ENCODE measurements around the gene LDLRAD4. TPM values are rescaled to one million over a fixed set of nuclear protein-coding genes. Genes with fewer than 3 reads are reported as not detected.

Gene LDLRAD4
- total and polyA plus RNA-seq, 9 of the 15 experiments (the other 6 are each of a cell fraction or from before 2014, with no cell fraction given), result 0.01 TPM; not detected in 8

DNA sequence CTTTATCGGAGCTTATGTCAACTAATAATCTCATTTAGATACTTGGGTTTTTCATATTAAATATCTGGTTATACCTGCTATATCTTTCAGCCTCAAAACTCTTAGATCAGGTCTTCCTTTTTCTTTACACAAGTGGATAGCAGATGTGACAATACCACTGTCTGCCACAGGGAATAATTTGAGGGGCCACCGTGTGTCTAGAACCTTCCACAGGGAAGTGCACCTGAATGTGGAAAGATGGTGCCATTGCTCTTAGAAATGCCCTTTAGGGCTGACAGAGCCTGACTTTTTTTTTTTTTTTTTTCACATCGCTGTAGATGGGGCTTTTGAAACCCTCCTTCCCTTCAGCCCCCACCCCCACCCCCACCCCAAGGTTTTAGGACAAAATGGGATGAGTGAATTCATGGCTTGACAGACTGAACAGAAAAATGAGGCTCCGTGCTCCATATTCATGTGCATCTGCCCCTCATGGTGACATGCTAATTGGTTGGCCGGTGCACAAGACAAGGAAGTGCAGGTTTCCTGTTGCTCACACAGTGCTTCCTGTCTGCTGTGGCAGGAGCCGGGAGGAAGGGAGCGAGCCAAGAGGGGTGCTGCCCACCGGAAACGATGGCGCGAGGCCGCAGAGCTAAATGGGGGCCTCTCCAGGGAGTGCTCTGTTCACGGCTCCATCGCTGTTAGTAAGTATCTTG, 246.0 kb downstream of the LDLRAD4 start:
- Histone ChIP-seq H3K27me3 (ENCODE audit: control insufficient read depth in 2 of 2, insufficient read depth in 2 of 2, low read length in 2 of 2) (peaks cover 0 to 17% of the 10 kb centered on the region in 2 experiments; a peak in 1 of 5 replicates), H2AFZ (ENCODE audit: low read depth, low read length) (no peak overlapping the region), H3K27ac (ENCODE audit: extremely low read depth, low read depth, low read length) (no peak overlapping the region), H3K4me3 (no peak overlapping the region), H3K36me3 (ENCODE audit: control insufficient read depth, insufficient read depth, low read length) (no peaks in the 10 kb centered on the region), H3K9ac (ENCODE audit: insufficient read depth in 1 of 2, low read depth in 2 of 2, low read length in 2 of 2) (no peak overlapping the region), H4K20me1 (replicated peaks; ENCODE audit: control insufficient read depth, insufficient read depth, low read length) (no peaks in the 10 kb centered on the region), H3K9me1 (ENCODE audit: control insufficient read depth, insufficient read depth, low read length) (no peaks in the 10 kb centered on the region), H3K4me2 (ENCODE audit: insufficient read depth, low read length) (no peak overlapping the region), H3K79me2 (ENCODE audit: control insufficient read depth, insufficient read depth, low read length) (no peaks in the 10 kb centered on the region), H3K4me1 (replicated peaks in 1 of 2; ENCODE audit: control insufficient read depth in 2 of 2, insufficient read depth in 2 of 2, low read length in 2 of 2) (no peaks in the 10 kb centered on the region), H3K9me3 (replicated peaks; ENCODE audit: control insufficient read depth, insufficient read depth, low read depth, low read length) (no peaks in the 10 kb centered on the region)
- WGBS (ENCODE audit: insufficient coverage, low coverage, missing lambda C conversion rate), result 2% methylated on average over 12 of the region's 14 CpGs
- CTCF ChIA-PET (ENCODE audit: low intra/inter-chr PET ratio), result no interaction called here
- POLR2A ChIA-PET, result no interaction called here
- ATAC-seq (no peak; the same call in 2 of the 3 replicates), FAIRE-seq (no peak), DNase-seq (ENCODE audit: extremely low read depth in 1 of 4, low spot score in 3 of 4) (peak in 2 of 4 experiments; percentile 23 to 25)
- in situ Hi-C loops (cut with MboI), result loop anchor here (5.0 kb wide), 1 partner anchor 1233 kb away; no protein-coding TSS in a partner anchor
- no TSS peak for BruUV-seq (replicated peaks)
- peak; percentile 38; the same call in 1 of the 2 replicates for TF ChIP-seq ELF1 (tag; IDR thresholded peaks at IDR 0.05)
- TF ChIP-seq CBX1 (IDR thresholded peaks at IDR 0.05; ENCODE audit: low read depth), result no peak
- TF ChIP-seq GABPA (tag; conservative IDR thresholded peaks at IDR 0.05; ENCODE audit: low read depth), result peak; percentile 80
- TF ChIP-seq, protein P1, sequence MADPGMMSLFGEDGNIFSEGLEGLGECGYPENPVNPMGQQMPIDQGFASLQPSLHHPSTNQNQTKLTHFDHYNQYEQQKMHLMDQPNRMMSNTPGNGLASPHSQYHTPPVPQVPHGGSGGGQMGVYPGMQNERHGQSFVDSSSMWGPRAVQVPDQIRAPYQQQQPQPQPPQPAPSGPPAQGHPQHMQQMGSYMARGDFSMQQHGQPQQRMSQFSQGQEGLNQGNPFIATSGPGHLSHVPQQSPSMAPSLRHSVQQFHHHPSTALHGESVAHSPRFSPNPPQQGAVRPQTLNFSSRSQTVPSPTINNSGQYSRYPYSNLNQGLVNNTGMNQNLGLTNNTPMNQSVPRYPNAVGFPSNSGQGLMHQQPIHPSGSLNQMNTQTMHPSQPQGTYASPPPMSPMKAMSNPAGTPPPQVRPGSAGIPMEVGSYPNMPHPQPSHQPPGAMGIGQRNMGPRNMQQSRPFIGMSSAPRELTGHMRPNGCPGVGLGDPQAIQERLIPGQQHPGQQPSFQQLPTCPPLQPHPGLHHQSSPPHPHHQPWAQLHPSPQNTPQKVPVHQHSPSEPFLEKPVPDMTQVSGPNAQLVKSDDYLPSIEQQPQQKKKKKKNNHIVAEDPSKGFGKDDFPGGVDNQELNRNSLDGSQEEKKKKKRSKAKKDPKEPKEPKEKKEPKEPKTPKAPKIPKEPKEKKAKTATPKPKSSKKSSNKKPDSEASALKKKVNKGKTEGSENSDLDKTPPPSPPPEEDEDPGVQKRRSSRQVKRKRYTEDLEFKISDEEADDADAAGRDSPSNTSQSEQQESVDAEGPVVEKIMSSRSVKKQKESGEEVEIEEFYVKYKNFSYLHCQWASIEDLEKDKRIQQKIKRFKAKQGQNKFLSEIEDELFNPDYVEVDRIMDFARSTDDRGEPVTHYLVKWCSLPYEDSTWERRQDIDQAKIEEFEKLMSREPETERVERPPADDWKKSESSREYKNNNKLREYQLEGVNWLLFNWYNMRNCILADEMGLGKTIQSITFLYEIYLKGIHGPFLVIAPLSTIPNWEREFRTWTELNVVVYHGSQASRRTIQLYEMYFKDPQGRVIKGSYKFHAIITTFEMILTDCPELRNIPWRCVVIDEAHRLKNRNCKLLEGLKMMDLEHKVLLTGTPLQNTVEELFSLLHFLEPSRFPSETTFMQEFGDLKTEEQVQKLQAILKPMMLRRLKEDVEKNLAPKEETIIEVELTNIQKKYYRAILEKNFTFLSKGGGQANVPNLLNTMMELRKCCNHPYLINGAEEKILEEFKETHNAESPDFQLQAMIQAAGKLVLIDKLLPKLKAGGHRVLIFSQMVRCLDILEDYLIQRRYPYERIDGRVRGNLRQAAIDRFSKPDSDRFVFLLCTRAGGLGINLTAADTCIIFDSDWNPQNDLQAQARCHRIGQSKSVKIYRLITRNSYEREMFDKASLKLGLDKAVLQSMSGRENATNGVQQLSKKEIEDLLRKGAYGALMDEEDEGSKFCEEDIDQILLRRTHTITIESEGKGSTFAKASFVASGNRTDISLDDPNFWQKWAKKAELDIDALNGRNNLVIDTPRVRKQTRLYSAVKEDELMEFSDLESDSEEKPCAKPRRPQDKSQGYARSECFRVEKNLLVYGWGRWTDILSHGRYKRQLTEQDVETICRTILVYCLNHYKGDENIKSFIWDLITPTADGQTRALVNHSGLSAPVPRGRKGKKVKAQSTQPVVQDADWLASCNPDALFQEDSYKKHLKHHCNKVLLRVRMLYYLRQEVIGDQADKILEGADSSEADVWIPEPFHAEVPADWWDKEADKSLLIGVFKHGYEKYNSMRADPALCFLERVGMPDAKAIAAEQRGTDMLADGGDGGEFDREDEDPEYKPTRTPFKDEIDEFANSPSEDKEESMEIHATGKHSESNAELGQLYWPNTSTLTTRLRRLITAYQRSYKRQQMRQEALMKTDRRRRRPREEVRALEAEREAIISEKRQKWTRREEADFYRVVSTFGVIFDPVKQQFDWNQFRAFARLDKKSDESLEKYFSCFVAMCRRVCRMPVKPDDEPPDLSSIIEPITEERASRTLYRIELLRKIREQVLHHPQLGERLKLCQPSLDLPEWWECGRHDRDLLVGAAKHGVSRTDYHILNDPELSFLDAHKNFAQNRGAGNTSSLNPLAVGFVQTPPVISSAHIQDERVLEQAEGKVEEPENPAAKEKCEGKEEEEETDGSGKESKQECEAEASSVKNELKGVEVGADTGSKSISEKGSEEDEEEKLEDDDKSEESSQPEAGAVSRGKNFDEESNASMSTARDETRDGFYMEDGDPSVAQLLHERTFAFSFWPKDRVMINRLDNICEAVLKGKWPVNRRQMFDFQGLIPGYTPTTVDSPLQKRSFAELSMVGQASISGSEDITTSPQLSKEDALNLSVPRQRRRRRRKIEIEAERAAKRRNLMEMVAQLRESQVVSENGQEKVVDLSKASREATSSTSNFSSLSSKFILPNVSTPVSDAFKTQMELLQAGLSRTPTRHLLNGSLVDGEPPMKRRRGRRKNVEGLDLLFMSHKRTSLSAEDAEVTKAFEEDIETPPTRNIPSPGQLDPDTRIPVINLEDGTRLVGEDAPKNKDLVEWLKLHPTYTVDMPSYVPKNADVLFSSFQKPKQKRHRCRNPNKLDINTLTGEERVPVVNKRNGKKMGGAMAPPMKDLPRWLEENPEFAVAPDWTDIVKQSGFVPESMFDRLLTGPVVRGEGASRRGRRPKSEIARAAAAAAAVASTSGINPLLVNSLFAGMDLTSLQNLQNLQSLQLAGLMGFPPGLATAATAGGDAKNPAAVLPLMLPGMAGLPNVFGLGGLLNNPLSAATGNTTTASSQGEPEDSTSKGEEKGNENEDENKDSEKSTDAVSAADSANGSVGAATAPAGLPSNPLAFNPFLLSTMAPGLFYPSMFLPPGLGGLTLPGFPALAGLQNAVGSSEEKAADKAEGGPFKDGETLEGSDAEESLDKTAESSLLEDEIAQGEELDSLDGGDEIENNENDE (IDR thresholded peaks at IDR 0.05; ENCODE audit: low read depth, low read length), result no peak
- intact Hi-C loops (cut with micrococcal nuclease), result loop anchor here (10.0 kb wide), 1 partner anchor 60 kb away; no protein-coding TSS in a partner anchor

All from K562 (cell line).